Measurements from ENCODE around the gene ARHGAP8.

The ARHGAP8 gene

DNA sequence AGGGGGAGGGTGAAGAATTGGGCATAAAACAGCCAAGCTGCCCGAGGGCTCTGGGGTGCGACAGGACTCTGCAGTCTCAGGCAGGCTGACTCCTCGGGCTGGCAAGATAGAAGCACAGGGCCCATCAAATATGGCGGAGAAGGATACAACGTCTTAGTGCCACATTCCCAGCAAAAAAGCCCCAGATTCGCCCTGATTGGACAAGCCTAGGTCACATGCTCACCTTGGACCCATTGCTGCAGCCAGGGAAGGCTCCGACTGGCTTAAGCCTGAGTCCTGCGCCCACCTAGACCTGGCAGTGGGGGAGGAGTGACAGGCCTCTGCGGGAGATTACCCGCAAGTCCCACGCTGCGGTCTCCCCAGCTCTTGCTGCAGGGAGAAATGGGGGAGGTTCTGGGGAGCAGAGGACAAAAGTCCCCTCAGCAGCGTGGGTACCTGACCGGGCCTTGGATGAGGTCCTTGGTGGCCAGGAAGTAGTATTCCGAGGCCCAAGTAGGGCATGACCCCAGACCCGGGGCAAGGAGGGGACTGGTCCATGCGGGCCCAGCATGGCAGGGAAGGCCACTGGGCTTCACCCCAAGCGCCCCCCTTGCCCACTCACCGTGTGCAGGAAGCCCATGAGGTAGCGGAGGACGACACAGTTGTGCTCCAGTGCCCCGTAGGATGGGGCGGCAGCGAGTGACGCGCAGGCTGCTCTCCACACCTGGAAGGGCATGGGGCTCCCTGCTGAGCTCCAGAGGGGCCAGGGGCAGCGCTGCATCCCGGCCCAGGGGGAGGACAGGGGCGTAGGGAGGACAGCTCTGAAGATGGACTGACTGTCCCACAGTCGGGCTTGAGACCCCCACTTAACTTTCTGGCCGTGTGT lies 113.0 kb downstream of the ARHGAP8 start:
- DNase-seq = no peak

DNA sequence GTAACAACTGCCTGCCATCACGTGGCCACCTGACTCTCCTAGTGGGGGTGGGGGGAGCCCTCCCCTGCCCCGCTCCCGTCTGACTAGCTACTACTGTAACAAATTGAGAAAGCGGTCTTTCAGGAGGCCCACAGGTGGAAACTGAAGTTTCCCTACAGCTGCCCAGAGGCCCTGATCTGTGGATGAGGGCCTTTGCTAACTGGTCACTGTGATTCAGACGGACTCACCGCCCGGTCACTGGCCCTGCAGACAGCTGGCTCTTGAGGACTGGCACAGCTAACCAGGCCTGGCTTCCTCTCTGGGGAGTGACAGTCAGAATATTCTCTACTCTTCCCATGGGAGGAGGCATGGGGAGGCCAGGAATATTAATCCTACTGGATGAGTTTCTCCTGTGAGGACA lies 116.8 kb downstream of the ARHGAP8 start:
- no peak for DNase-seq

DNA sequence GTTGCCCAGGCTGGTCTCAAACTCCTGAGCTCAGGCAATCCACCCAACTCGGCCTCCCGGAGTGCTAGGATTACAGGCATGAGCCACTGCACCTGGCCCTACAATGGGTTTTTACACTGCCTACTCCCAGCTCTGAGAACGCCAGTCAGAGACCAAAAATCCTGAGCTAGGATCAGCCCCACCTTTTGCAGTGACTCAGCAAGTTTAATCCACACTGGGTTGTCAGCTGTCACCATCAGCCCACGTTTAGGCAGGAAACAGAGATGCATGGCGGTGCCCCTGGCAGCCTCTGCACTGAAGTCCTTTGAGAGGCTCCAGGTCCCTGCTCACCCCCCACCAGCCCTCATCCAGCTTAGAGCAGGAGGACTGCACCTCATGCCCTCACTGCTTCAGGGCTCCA lies 117.6 kb downstream of the ARHGAP8 start:
- no peak for DNase-seq

DNA sequence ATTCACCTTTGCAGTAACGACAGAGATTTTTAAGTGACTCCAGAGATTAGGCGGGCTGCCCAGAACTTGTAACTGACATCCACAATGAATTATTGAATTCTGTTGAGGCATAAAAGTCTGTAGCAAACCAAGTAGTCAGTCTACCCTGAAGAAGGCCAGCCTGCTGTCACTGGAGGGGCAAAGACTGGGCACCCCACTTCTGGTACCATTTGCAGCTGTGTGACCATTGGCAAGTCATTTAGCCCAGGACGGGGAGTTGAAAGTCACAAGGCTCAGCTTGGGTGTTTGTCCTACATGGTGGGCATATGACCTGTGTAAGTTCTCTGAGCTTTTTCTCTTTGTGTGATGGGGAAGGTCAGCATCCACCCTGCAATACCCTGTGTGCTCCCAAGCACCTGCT lies 119.4 kb downstream of the ARHGAP8 start:
- no peak for DNase-seq

- no peak for DNase-seq
Observed at GRCh38 chr22:44876921-44877320, 124.5 kb downstream of the ARHGAP8 start.

DNA sequence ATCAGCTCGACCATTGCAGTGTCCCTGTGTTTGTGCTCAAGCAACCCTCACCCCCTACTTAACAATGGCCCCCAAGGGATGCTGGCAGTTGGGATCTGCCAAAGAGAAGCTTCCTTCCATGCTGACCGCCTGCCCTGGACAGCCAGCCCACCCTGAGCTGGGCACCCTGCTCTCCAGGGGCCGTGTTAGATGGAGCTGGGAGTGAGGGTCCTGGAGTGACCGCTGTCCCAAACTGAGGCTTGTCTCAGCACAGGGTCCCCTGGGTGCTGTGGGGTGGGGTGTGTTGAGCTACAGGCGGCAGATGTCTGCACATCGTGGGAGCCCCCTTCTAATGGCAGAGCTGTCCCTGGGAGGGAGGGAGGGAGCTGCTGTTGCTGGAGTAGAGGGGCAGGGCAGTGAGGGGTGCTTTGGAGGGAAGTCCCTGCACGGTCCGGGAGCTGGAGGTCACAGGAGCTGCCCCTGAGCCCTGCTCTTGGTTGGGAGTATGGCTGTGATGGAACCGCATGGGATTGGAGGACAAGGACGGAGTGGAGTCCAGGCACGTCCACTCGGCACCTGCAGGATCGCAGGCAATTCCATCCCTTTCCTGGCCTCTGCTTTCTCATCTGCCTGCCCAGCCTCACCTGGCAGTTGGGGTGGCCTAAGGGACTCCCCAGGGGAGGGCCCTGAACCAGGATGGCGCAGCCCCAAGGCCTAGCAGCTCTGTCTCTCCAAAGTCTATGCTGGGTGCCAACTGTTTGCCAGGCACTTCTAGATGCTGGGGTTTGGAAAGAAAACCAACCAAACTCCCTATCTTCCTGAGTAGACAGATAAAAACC lies 126.3 kb downstream of the ARHGAP8 start:
- no peak for DNase-seq

DNA sequence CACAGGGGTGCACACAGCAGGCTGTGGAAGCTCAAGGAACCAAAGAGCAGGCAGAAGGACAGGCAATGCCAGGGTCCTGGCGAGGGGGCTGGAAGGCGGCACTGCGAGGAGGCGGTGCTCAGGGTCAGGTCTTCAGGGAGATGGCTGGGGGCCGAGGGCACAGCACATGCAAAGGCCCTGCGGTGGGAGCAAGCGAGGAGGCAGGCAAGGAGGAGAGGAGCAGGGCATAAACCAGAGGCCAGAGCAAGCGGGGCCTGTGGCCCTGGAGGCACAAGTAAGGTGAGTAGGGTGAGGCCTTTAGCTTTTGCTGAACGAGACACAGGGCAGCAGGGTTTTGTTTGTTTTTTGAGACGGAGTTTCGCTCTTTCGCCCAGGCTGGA lies 126.9 kb downstream of the ARHGAP8 start:
- DNase-seq = no peak

- no peak for DNase-seq
Observed at GRCh38 chr22:44880610-44881290, 128.4 kb downstream of the ARHGAP8 start.

DNA sequence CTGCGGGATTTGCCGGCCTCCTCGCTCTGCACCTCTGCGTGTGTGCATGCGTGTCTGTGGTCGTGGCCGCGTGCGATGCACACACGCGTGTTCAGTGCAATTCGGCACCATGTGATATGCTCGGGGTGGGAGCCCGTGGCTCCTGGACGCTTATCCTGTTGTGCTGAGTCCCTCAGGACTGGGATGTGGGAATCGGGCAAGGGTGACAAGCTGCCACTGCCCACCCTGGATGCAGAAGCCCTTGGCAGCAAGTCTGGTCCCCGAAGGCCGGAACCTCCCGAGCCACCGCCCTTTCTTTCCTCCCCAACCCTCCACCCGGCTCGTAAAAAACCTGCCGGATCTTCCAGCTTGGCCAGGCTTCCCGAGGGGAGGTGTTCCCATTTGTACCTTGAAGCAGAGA lies 129.2 kb downstream of the ARHGAP8 start:
- DNase-seq = no peak

GRCh38 chr22:44882226-44882905 lies 130.0 kb downstream of the ARHGAP8 start:
- no peak for DNase-seq

DNA sequence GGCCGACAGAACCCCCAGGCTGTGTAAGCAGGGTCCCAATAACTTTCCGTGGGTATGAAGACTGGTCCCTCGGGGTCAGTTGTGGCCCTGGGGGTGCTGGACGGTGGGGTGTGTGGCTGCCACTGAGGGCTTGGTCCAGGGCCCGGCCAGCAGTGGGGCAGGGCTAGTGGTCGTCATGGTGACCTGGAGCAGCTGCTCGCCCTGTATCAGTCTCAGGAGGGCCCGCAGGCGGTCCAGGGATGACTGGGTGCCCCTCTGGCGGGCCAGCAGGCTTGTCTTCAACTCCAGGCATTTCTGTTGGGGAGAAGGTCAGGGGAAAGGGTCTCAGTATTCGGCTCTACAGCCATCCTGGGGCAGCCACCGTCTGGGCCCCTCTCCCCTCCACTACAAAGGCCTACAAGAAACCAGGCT lies 130.6 kb downstream of the ARHGAP8 start:
- DNase-seq = no peak

DNA sequence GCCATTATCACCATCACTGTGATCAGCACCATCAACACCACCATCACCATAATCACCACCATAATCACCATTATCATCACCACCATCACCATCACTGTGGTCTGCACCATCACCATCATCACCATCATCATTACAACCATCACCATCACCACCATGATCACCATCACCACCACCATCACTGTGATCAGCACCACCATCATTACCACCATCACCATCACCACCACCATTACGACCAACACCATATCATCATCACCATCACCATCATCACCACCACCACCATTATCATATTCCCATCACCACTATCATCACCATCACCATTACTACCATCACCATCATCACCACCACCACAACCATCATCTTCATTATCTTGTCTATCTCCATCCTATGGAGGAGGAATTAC lies 132.2 kb downstream of the ARHGAP8 start:
- DNase-seq = no peak

DNA sequence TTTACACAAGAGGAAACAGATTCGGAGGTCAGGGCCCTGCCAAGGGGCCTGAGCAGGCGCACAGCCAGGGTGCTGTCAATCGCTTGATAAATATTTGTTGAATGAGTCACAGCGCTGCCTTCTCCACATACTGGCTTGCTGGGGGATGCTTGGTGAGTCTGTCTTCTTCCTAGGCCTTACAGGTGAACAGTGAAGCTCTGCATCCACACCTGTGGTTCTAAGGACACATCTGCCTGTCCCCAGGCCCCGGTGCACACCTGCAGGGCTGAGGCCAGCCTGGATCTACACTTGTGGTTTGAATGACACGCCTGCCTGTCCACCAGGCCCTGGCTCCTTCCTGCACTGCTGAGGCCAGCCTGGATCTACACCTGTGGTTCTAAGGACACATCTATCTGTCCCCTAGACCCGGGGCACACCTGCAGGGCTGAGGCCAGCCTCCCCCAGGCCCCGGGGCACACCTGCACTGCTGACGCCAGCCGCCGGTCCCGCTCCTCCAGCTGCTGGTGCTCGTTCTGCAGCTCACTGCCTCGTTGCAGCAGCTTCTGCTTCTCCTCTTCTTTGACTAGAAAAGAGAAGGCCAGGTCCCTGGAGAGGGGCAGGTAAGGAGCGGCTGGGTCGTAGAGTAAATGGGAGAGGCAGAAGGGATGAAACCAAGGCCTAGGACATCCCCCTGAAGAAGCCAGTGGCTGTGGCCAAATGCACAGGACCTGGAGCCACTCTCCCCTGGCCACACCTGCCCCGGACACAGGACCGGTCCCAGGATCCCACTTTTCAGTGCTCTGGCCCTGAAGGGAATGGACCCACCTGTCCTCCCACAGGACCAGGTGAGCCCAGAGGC lies 132.8 kb downstream of the ARHGAP8 start:
- no peak for DNase-seq

GRCh38 chr22:44885806-44886360 lies 133.5 kb downstream of the ARHGAP8 start:
- no peak for DNase-seq

DNA sequence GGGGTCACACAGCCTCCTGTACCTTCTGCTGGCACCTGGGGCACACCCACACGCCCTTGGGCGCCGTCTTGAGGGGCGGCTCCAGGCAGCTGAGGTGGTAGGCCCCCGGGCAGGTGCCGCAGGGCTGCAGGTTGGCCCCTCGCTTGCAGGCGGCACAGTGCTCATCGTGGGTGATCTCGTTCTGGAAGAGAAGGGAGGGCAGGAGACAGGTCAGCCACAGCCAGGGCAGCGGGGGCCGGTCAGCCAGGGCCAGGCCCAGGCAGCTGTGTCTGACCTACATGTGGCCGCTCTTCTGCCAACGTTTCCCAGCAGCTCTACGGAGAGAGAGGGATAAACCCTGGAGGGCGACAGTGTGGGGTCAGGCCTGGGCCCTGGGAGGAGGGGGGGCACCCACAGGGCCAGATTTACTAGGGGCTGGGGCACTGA lies 135.6 kb downstream of the ARHGAP8 start:
- no peak for DNase-seq

GRCh38 chr22:44888491-44889254 lies 136.3 kb downstream of the ARHGAP8 start:
- no peak for DNase-seq

DNA sequence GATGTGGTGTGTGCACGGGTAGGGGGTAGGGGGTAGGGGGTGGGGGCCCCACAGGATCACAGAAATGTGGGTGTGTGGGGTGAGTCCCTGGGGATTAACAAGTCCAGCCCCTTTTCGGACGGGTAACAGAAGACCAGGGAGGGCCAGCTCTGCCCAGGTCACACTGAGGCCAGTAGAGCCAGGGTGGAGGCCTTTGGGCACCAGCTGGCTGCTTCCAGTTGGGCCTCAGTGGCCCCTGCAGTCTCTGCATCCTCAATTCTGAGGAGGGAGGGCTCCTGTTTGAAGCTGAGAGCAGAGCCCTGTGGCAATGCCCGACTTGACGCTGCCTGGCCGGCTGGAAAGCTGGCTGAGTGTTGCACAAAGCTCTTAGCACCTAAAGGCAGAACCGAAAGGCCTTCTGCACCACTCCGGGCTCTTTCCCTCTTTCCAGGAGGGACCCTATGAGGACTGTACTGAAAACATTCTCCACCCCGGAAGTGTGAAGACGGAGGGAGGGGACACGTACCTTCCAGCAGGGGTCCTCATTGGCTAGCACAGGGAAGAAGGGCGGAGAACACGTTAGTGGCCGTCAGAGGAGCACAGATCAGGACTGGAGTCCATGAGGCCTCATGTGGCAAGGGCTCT lies 137.0 kb downstream of the ARHGAP8 start:
- DNase-seq = no peak

DNA sequence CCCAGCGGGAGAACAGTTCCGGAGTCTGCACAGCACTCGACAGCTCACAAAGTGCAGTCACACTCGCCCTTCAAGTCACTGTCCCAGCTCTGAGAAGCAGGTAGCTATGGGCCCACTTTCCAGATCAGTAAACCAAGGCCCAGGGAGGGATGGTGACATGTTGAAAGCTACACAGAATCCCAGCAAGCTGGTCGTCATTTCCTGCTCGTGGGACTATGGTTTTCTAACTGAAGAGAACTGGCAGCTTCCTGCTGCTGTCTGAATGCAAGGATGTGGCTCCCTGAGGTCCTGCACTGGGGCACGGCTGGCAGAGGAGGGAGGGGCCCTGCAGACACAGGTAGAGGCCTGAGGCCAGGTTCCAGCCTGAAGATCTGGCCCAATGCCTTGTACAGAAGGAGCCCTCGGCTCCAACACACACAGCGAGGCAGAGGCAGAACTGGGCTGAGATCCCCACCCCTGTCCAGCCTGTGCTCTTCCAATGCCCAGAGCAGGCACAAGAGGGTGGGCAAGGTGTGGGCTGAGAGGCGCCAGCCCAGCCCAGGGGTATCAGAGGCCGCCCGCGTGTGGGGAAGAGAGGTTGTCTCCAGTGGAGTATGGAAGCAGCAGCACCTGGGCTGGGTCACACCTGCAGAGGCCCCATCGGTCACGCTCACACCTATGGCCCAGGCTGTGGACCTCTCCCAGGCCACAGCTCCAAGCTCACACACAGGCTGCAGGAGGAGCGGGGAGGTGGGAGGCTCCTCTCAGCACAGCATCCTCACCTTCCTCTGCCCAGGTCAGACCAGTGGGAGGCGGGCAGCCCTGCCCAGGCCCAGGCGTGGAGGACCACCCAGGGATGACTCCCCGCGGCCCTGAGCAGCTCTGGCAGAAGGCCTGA lies 138.3 kb downstream of the ARHGAP8 start:
- DNase-seq = no peak

- no peak for DNase-seq
Observed at GRCh38 chr22:44891293-44891747, 138.9 kb downstream of the ARHGAP8 start.

All from NCI-H2227 treated with DMSO at 0.1 percent for 48 hours (cell line).